Measurements from ENCODE around the gene C22orf23.
"Not testable (repeated sequence)": the region's sequence is repeated elsewhere in the genome, so short reads cannot be mapped to it uniquely, and the experiment has no call there.

The C22orf23 gene

GRCh38 chr22:37982151-37982785 is 28.9 kb upstream of the C22orf23 start:
- DNase-seq (ENCODE audit: low spot score) = no peak

GRCh38 chr22:37981282-37982011 is 28.0 kb upstream of the C22orf23 start:
- no peak for DNase-seq (ENCODE audit: low spot score)

- no peak for DNase-seq (ENCODE audit: low spot score)
These were observed 26.4 kb upstream of the C22orf23 start for GRCh38 chr22:37979782-37980181.

- DNase-seq (ENCODE audit: low spot score) = no peak
These were observed 23.1 kb upstream of the C22orf23 start for GRCh38 chr22:37976547-37976946.

- not testable (repeated sequence) for DNase-seq (ENCODE audit: low spot score)
These were observed 22.6 kb upstream of the C22orf23 start for GRCh38 chr22:37976022-37976421.

- no peak for DNase-seq (ENCODE audit: low spot score)
These were observed 21.8 kb upstream of the C22orf23 start for GRCh38 chr22:37975153-37975552.

- no peak for DNase-seq (ENCODE audit: low spot score)
These were observed 20.1 kb upstream of the C22orf23 start for GRCh38 chr22:37973271-37974170.

GRCh38 chr22:37972527-37972926 is 19.1 kb upstream of the C22orf23 start:
- no peak for DNase-seq (ENCODE audit: low spot score)

GRCh38 chr22:37971475-37972434 is 18.4 kb upstream of the C22orf23 start:
- no peak for DNase-seq (ENCODE audit: low spot score)

- no peak for DNase-seq (ENCODE audit: low spot score)
These were observed 17.5 kb upstream of the C22orf23 start for GRCh38 chr22:37970864-37971263.

- DNase-seq (ENCODE audit: low spot score) = no peak
These were observed 15.3 kb upstream of the C22orf23 start for GRCh38 chr22:37968452-37969251.

GRCh38 chr22:37967637-37968451 is 14.4 kb upstream of the C22orf23 start:
- DNase-seq (ENCODE audit: low spot score) = no peak

GRCh38 chr22:37967147-37967546 is 13.7 kb upstream of the C22orf23 start:
- DNase-seq (ENCODE audit: low spot score) = no peak

- DNase-seq (ENCODE audit: low spot score) = no peak
These were observed 12.7 kb upstream of the C22orf23 start for GRCh38 chr22:37965940-37966664.

- no peak for DNase-seq (ENCODE audit: low spot score)
These were observed 7.7 kb upstream of the C22orf23 start for GRCh38 chr22:37961062-37961461.

GRCh38 chr22:37959231-37959825 is 5.9 kb upstream of the C22orf23 start:
- no peak for DNase-seq (ENCODE audit: low spot score)

GRCh38 chr22:37957232-37957631 is 3.8 kb upstream of the C22orf23 start:
- DNase-seq (ENCODE audit: low spot score) = no peak

GRCh38 chr22:37955825-37956397 is 2.5 kb upstream of the C22orf23 start:
- DNase-seq (ENCODE audit: low spot score) = not testable (repeated sequence)

All from AG08395 (cell line).